Neuronal stem cell (in vitro differentiated cells): Measurements from ENCODE around the gene MBOAT1.

Experiments used
- DNase-seq: peaks from one replicate; pipeline ENCODE4 v3.0.0-alpha.2; 2013; ENCODE audit warnings: low spot score
- H2AFZ ChIP-seq: one replicate; pipeline ENCODE4 v1.6.1; 2013; ENCODE audit warnings: mild to moderate bottlenecking, low read length, inconsistent platforms
- H2AK5ac ChIP-seq: 2 replicates; pipeline ENCODE4 v1.6.1; 2013; ENCODE audit warnings: low read depth, mild to moderate bottlenecking, inconsistent platforms, low read length, moderate library complexity, mixed read lengths
- H2BK120ac ChIP-seq: 2 replicates; pipeline ENCODE4 v1.6.1; 2013; ENCODE audit warnings: low read depth, mild to moderate bottlenecking, inconsistent platforms, low read length, moderate library complexity, mixed read lengths
- H2BK12ac ChIP-seq: one replicate; pipeline ENCODE4 v1.6.1; 2013; ENCODE audit warnings: low read length, inconsistent platforms
- H2BK15ac ChIP-seq: 2 replicates; pipeline ENCODE4 v1.6.1; 2013; ENCODE audit warnings: mild to moderate bottlenecking, low read length, inconsistent platforms, mixed read lengths
- H2BK5ac ChIP-seq: one replicate; pipeline ENCODE4 v1.6.1; 2013; ENCODE audit warnings: inconsistent platforms, mild to moderate bottlenecking, low read length, moderate library complexity
- H3K14ac ChIP-seq: one replicate; pipeline ENCODE4 v1.6.1; 2013; ENCODE audit warnings: low read length, inconsistent platforms
- H3K18ac ChIP-seq: 2 replicates; pipeline ENCODE4 v1.6.1; 2013; ENCODE audit warnings: low read length, inconsistent platforms
- H3K23ac ChIP-seq: 2 replicates; pipeline ENCODE4 v1.6.1; 2013; ENCODE audit warnings: low read depth, mild to moderate bottlenecking, mixed read lengths, low read length, inconsistent platforms; ENCODE audit not compliant: poor library complexity
- H3K27ac ChIP-seq: replicated peaks from 3 replicates; pipeline ENCODE4 v1.5.1; 2013; ENCODE audit warnings: low read length, inconsistent platforms
- H3K27me3 ChIP-seq, 3 experiments: 2 replicates each; pipeline ENCODE4 v1.6.1; 2013; ENCODE audit warnings: low read length in 3 of 3, mild to moderate bottlenecking in 2 of 3, inconsistent platforms in 1 of 3, low read depth in 1 of 3, mixed read lengths in 1 of 3, moderate library complexity in 1 of 3; ENCODE audit not compliant: control insufficient read depth in 3 of 3, insufficient read depth in 3 of 3
- H3K36me3 ChIP-seq, 2 donors: replicated peaks in 1 of 2; 2 replicates each; pipeline ENCODE4 v1.6.1; 2013; ENCODE audit warnings: low read length in 2 of 2; ENCODE audit not compliant: control insufficient read depth in 2 of 2, insufficient read depth in 2 of 2
- H3K4ac ChIP-seq: 2 replicates; pipeline ENCODE4 v1.6.1; 2013; ENCODE audit warnings: inconsistent platforms, mild to moderate bottlenecking, low read length, moderate library complexity
- H3K4me1 ChIP-seq, 2 donors: 1 replicate in 1 of 2; 2 replicates in 1 of 2; pipeline ENCODE4 v1.6.1; 2013; ENCODE audit warnings: low read length in 2 of 2, low read depth in 1 of 2; ENCODE audit not compliant: control insufficient read depth in 2 of 2, insufficient read depth in 1 of 2
- H3K4me2 ChIP-seq: one replicate; pipeline ENCODE4 v1.6.1; 2013; ENCODE audit warnings: mild to moderate bottlenecking, low read length, inconsistent platforms; ENCODE audit not compliant: insufficient read depth, poor library complexity, severe bottlenecking
- H3K4me3 ChIP-seq, 2 donors: 2 replicates each; pipeline ENCODE4 v1.5.1; 2013; ENCODE audit warnings: low read length in 2 of 2, mild to moderate bottlenecking in 2 of 2, inconsistent platforms in 1 of 2, moderate library complexity in 1 of 2
- H3K79me1 ChIP-seq: one replicate; pipeline ENCODE4 v1.6.1; 2013; ENCODE audit warnings: low read depth, mild to moderate bottlenecking, inconsistent platforms, low read length, moderate library complexity
- H3K9ac ChIP-seq: one replicate; pipeline ENCODE4 v1.6.1; 2013; ENCODE audit warnings: mild to moderate bottlenecking, low read depth, low read length, inconsistent platforms; ENCODE audit not compliant: poor library complexity
- H3K9me3 ChIP-seq, 2 donors: replicated peaks in 1 of 2; 2 replicates each; pipeline versions ENCODE3 to v1.6.1; 2013; ENCODE audit warnings: low read length in 2 of 2, mild to moderate bottlenecking in 2 of 2, inconsistent platforms in 1 of 2, low read depth in 1 of 2, mixed read lengths in 1 of 2, moderate library complexity in 1 of 2; ENCODE audit not compliant: control insufficient read depth in 2 of 2, insufficient read depth in 1 of 2
- H4K8ac ChIP-seq: one replicate; pipeline ENCODE4 v1.6.1; 2013; ENCODE audit warnings: low read depth, mild to moderate bottlenecking, inconsistent platforms, low read length, moderate library complexity
- H4K91ac ChIP-seq: one replicate; pipeline ENCODE4 v1.6.1; 2013; ENCODE audit warnings: low read length, low read depth, mild to moderate bottlenecking, inconsistent platforms; ENCODE audit not compliant: poor library complexity
- WGBS, 2 donors: extraction: QIAGEN DNeasy Blood & Tissue Kit; methylation state at CpG; one replicate each; pipeline ENCODE4 v1.1.7; 2013; ENCODE audit warnings: missing lambda C conversion rate in 2 of 2, mixed read lengths in 1 of 2; ENCODE audit not compliant: insufficient read length in 2 of 2, insufficient replicate concordance in 1 of 2; ENCODE audit errors: extremely low coverage in 2 of 2; 5-methylcytosine and 5-hydroxymethylcytosine counted together

MBOAT1 gene

GRCh38 chr6:20217891-20218290 lies 5.6 kb upstream of the MBOAT1 start:
- Histone ChIP-seq H3K14ac (no peak overlapping the region), H3K4ac (no peak overlapping the region), H2BK5ac (no peak overlapping the region), H3K4me2 (no peak overlapping the region), H3K18ac (no peak overlapping the region), H3K27me3 (peaks cover 0 to 7% (median 0%) of the 10 kb centered on the region in 3 experiments), H3K9me3 (no peaks in the 10 kb centered on the region), H3K4me3 (no peak overlapping the region), H3K4me1 (peaks cover 2 to 12% of the 10 kb centered on the region in 2 donors), H3K23ac (no peak overlapping the region), H2BK120ac (no peak overlapping the region), H3K36me3 (no peaks in the 10 kb centered on the region), H2AFZ (no peak overlapping the region), H2BK15ac (no peak overlapping the region), H4K8ac (no peak overlapping the region), H4K91ac (no peak overlapping the region), H3K27ac (no peak overlapping the region), H2BK12ac (no peak overlapping the region), H3K79me1 (no peaks in the 10 kb centered on the region), H3K9ac (no peak overlapping the region), H2AK5ac (no peak overlapping the region)
- no peak for DNase-seq
- no CpG with 5 or more reads among the region's 2 CpGs for WGBS, 2 donors

- no peak overlapping the region for H3K27ac ChIP-seq
- H3K27me3 ChIP-seq: peaks cover 0 to 9% (median 0%) of the 10 kb centered on the region in 3 experiments
- no peak overlapping the region for H4K8ac ChIP-seq
- DNase-seq: no peak
- no peak overlapping the region for H2BK15ac ChIP-seq
- H3K14ac ChIP-seq: no peak overlapping the region
- H4K91ac ChIP-seq: no peak overlapping the region
- no peaks in the 10 kb centered on the region for H3K36me3 ChIP-seq
- no CpG with 5 or more reads among the region's 5 CpGs for WGBS, 2 donors
- H3K4me1 ChIP-seq: peaks cover 3 to 11% of the 10 kb centered on the region in 2 donors
- no peak overlapping the region for H2BK120ac ChIP-seq
- no peak overlapping the region for H3K4me2 ChIP-seq
- no peak overlapping the region for H2AFZ ChIP-seq
- no peak overlapping the region for H2BK12ac ChIP-seq
- H2AK5ac ChIP-seq: no peak overlapping the region
- H3K18ac ChIP-seq: no peak overlapping the region
- no peak overlapping the region for H3K9ac ChIP-seq
- no peaks in the 10 kb centered on the region for H3K9me3 ChIP-seq
- H3K4ac ChIP-seq: no peak overlapping the region
- no peak overlapping the region for H3K23ac ChIP-seq
- H3K4me3 ChIP-seq: no peak overlapping the region
- no peak overlapping the region for H2BK5ac ChIP-seq
- no peaks in the 10 kb centered on the region for H3K79me1 ChIP-seq
Measured at GRCh38 chr6:20217324-20217855, 5.1 kb upstream of the MBOAT1 start.

- H3K18ac ChIP-seq: no peak overlapping the region
- H3K27me3 ChIP-seq: peaks cover 0 to 24% (median 6%) of the 10 kb centered on the region in 3 experiments
- no peak overlapping the region for H3K4me2 ChIP-seq
- no peak overlapping the region for H2BK15ac ChIP-seq
- H4K8ac ChIP-seq: no peak overlapping the region
- no peak overlapping the region for H3K14ac ChIP-seq
- peaks cover 6 to 11% of the 10 kb centered on the region in 2 donors for H3K4me1 ChIP-seq
- H2BK5ac ChIP-seq: no peak overlapping the region
- H3K36me3 ChIP-seq: no peaks in the 10 kb centered on the region
- H3K4me3 ChIP-seq: no peak overlapping the region
- H2BK12ac ChIP-seq: no peak overlapping the region
- H3K9ac ChIP-seq: no peak overlapping the region
- no peaks in the 10 kb centered on the region for H3K9me3 ChIP-seq
- H2BK120ac ChIP-seq: no peak overlapping the region
- no peak overlapping the region for H3K27ac ChIP-seq
- no peak overlapping the region for H3K4ac ChIP-seq
- no peak overlapping the region for H3K23ac ChIP-seq
- no peak for DNase-seq
- no peak overlapping the region for H4K91ac ChIP-seq
- H3K79me1 ChIP-seq: no peaks in the 10 kb centered on the region
- H2AFZ ChIP-seq: no peak overlapping the region
- no peak overlapping the region for H2AK5ac ChIP-seq
Measured at GRCh38 chr6:20215310-20215709, 3.0 kb upstream of the MBOAT1 start.

DNA sequence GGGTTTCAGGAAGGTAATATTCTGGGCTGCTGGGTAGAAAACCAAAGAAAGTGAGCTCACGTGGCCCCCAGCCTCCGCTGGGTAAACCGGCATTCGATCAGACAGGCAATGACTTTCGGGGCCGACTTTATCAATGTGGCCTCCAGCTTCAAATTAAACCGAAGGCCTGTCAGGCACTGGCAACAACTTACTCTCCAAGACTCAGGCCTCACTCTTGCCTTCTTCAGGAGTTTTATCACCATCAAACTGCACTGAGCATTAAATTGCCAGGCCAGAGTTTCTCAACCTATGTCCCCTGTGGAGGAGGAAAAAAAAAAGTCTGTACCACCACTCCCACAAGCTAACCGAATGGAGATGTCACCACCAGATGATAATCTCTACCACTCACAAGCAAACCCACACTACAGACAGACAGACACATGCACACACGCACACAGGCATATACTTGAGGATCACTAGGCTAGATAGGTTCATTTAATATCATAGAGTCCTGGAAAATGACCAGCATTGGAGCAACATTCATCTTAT lies 1.1 kb upstream of the MBOAT1 start:
- Histone ChIP-seq H3K4me2 (peak overlapping the region; percentile 99), H2BK5ac (no peak overlapping the region), H3K18ac (no peak overlapping the region), H3K4me1 (peaks cover 6 to 11% of the 10 kb centered on the region in 2 donors), H3K27me3 (peaks cover 0 to 26% (median 6%) of the 10 kb centered on the region in 3 experiments), H3K23ac (no peak overlapping the region), H3K79me1 (no peaks in the 10 kb centered on the region), H2BK12ac (no peak overlapping the region), H2BK15ac (no peak overlapping the region), H2BK120ac (no peak overlapping the region), H3K36me3 (no peaks in the 10 kb centered on the region), H2AK5ac (no peak overlapping the region), H3K9ac (no peak overlapping the region), H3K27ac (no peak overlapping the region), H4K91ac (no peak overlapping the region), H3K4me3 (peak overlapping the region in 1 of 2 donors; percentile 57), H2AFZ (peak overlapping the region; percentile 97), H3K14ac (no peak overlapping the region), H3K4ac (no peak overlapping the region), H4K8ac (no peak overlapping the region), H3K9me3 (no peaks in the 10 kb centered on the region)
- WGBS, 2 donors: no CpG with 5 or more reads among the region's 9 CpGs
- no peak for DNase-seq
